ENCODE data around the gene MESP2.
A peak's percentile ranks its signal among the peaks of the same experiment; 100 is the strongest.

MESP2 gene

DNA sequence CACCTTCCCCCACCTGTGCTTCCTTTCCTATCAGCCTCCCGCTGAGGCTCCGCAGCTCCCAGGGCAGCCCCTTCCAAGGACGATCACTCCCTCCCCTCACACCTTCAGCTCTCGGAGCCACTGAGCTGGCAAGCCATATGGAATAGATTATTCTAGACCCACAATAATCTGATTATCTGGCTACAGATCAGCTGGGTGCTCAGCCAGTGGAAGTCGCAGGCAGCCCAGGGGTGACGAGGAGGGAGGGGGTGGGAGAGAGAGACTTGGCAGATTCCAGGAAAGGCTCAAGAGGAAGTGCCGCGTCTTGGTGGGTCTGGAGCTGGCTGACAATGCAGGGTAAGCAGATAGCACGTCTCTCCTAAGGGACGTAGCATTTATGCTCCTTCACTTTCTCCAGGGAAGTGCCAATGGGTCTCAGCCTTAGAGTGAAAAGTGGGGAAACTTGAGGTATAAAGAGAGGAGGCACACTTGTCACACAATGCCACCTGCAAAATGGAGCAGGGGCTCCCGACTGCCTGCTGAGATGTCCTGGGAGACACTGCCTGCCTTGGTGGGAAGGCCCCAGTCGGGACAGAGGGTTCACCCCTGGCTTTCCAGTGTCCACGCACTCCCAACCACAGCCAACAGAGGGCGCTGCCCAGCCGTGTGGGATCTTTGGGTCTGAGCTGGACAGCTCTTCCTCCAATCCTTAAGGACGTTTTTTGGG is 15.7 kb upstream of the MESP2 start:
- DNase-seq (ENCODE audit: low read depth), result peak; percentile 76
- peak; percentile 97 for TF ChIP-seq CTCF (IDR thresholded peaks at IDR 0.05; ENCODE audit: insufficient read depth, low read depth, low read length, missing control alignments)
- H3K4me3 ChIP-seq (ENCODE audit: low read depth, low read length), result no peak overlapping the region

GRCh38 chr15:89761009-89761831 is 14.9 kb upstream of the MESP2 start:
- H3K4me3 ChIP-seq (ENCODE audit: low read depth, low read length), result no peak overlapping the region

GRCh38 chr15:89761929-89762328 is 14.2 kb upstream of the MESP2 start:
- no peak for DNase-seq (ENCODE audit: low read depth)
- TF ChIP-seq CTCF (IDR thresholded peaks at IDR 0.05; ENCODE audit: insufficient read depth, low read depth, low read length, missing control alignments), result no peak
- H3K4me3 ChIP-seq (ENCODE audit: low read depth, low read length), result no peak overlapping the region

More at GRCh38 chr15:89761009-89761831, 14.9 kb upstream of the MESP2 start:
- no peak for TF ChIP-seq CTCF (IDR thresholded peaks at IDR 0.05; ENCODE audit: insufficient read depth, low read depth, low read length, missing control alignments)
- peak; percentile 73 for DNase-seq (ENCODE audit: low read depth)

DNA sequence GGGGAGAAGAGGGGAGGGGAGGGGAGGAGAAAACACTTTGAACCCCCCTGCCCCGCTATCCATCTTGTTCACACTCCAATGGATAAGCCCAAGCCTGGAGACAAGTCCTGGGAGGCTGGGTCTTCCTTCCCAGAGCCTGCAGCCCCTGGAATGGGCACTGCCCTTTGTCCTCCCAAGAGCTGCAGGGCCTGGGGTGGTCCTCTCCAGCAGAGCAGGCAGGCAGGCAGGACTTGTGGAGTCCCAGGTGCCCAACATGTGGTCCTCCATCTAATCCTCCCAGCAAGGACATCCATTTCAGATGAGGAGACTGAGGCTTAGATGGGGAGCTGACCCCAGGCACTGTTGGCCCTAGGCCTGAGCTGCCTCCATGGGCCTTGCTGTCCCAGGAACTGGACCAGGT is 10.4 kb upstream of the MESP2 start:
- no peak overlapping the region for H3K4me3 ChIP-seq (ENCODE audit: low read depth, low read length)
- DNase-seq (ENCODE audit: low read depth), result no peak
- no peak for TF ChIP-seq CTCF (IDR thresholded peaks at IDR 0.05; ENCODE audit: insufficient read depth, low read depth, low read length, missing control alignments)

GRCh38 chr15:89766357-89767311 is 9.5 kb upstream of the MESP2 start:
- DNase-seq (ENCODE audit: low read depth), result no peak
- H3K4me3 ChIP-seq (ENCODE audit: low read depth, low read length), result no peak overlapping the region
- no peak for TF ChIP-seq CTCF (IDR thresholded peaks at IDR 0.05; ENCODE audit: insufficient read depth, low read depth, low read length, missing control alignments)

DNA sequence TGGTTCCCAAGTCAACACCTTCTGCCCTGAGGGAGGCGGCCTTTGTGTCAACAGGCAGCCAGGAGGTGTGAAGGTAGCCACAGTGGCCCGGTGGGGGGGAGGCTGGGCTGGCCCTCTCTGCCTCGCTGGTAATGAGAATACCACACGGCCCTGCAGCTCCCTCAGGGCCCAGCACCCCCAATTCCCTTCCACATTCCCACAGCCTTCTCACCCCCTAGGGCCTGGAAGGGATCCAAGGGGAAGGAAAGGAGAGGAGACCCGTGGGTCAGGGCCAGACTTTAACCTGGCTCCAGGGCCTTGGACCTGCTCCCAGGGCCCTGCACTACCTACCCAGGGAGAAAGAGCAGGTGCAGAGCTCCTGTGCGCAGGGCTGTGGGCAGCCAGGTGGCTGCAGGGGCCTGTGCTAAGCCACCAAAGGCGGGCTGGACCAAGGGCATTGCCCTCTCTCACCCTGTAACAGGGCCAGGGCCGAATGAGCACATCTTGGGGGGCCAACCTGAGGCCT is 8.7 kb upstream of the MESP2 start:
- no peak for DNase-seq (ENCODE audit: low read depth)
- H3K4me3 ChIP-seq (ENCODE audit: low read depth, low read length), result no peak overlapping the region
- TF ChIP-seq CTCF (IDR thresholded peaks at IDR 0.05; ENCODE audit: insufficient read depth, low read depth, low read length, missing control alignments), result no peak
